ENCODE results near the gene CUX1.

DNA sequence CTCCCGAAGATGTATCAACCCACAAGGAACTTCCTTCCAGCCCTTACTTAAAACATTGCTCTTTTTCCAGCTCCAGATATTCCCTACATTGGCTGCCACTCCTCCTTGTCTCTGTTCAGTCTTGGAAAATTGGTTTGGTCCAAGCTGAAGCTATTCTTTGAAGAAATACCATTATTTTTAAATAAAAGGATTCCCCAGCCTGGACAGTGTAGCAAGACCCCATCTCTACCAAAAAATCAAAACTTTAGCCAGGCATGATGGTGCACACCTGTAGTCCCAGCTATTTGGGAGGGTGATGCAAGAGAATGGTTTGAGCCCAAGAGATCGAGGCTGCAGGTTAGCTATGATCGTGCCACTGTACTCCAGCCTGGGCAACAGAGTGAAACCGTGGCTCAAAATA is 159.8 kb downstream of the CUX1 start:
- no peak for TF ChIP-seq TCF7 (IDR thresholded peaks at IDR 0.05; ENCODE audit: low read depth)
- TF ChIP-seq ZNF615 (CRISPR knock-in tag; IDR thresholded peaks at IDR 0.05; ENCODE audit: borderline replicate concordance) = no peak
- TF ChIP-seq ZNF256 (CRISPR knock-in tag; conservative IDR thresholded peaks at IDR 0.05) = no peak
- TF ChIP-seq JUN (CRISPR knock-in tag; IDR thresholded peaks at IDR 0.05) = no peak
- no peak for TF ChIP-seq MXD4 (CRISPR knock-in tag; IDR thresholded peaks at IDR 0.05)
- no peak for TF ChIP-seq POLR2A (IDR thresholded peaks at IDR 0.05; ENCODE audit: insufficient read depth in 1 of 2, low read depth in 2 of 2, low read length in 2 of 2)
- TF ChIP-seq ARID2 (CRISPR knock-in tag; IDR thresholded peaks at IDR 0.05; ENCODE audit: borderline replicate concordance) = no peak
- no peak for TF ChIP-seq TIGD3 (CRISPR knock-in tag; IDR thresholded peaks at IDR 0.05; ENCODE audit: borderline replicate concordance)
